GM12873 (cell line): ENCODE data around the gene CDC42BPA.

Experiments used
- CTCF ChIP-seq: IDR thresholded peaks from 2 replicates; pipeline ENCODE4 v1.5.1; 2012; ENCODE audit warnings: low read depth, mild to moderate bottlenecking, moderate library complexity, low read length, control low read depth; ENCODE audit not compliant: insufficient read depth; ENCODE audit errors: missing control alignments

The CDC42BPA gene

DNA sequence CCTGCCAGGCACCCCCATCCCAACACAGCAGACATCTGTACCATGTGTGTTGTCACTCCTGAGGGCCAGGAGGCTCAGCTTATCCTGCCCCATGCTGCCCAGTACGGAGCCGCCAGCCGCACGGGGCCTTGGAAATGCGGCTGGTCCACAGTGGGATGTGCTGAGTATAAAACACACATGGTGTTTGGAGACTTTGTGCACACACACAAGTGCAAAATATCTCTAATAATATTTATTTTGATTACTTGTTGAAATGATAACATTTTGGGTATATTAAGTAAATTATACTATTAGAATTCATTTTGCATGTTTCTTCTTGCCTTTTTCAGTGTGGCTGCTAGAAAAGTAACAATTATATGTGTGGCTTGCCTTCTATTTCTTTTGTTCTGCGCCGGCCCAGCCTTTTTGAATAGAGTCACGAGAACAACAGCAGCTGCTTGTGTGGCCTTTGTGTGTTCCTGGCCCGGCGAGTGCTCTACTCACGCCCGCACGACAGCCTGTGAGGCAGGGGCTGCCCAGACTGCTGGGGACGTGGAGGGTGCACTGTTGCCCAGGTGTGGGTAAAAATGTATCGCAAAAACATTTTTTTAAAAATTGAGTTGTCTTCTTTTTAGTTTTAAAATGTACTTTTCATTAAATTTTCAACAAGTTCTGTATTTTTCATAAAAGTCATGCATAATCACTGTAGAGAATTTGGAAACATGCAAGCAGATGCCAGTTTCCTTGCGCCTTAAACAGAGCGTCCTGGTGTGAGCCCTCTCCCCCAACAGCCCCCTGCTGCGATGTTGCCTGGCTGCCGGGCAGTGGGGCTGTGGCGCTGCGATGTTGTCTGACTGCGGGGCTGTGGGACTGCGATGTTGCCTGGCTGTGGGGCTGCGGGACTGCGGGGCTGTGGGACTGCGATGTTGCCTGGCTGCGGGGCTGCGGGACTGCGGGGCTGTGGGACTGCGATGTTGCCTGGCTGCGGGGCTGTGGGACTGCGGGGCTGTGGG is 342.7 kb downstream of the CDC42BPA start:
- TF ChIP-seq CTCF, result no peak

DNA sequence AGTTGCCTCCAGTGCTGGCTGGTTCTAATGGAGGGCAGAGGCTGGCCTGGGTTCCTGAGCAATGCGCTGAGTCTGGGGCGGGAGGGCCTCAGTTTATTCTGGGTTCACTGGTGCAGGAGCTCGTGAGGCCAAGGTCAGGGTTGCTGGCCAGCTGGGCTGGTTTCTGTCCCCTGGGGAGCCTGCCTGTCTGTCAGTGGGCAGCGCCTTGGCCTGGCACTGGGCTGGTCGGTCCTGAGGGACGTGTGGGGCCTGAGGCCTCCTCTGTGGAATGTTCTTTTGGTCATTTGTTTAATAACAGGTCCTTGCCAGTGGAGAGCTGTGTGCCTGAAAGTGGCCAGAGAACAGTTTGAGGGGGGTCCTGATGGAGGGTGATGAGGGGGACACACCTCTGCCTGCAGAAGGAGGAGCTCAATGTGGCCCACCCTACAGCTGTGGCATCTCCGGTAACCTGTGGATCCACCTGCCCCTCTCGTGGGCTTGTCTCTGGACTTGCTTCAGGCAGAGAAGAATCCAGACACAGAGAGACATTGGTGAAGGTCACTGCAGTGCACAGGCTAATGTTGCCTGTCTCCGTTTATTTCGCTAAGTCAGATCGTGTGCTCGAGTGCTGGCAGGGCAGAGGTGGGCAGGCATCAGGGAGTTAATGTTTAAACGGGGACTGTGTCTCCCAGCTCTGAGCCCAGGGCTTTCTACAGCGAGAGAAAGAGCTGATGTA is 343.6 kb downstream of the CDC42BPA start:
- no peak for TF ChIP-seq CTCF

DNA sequence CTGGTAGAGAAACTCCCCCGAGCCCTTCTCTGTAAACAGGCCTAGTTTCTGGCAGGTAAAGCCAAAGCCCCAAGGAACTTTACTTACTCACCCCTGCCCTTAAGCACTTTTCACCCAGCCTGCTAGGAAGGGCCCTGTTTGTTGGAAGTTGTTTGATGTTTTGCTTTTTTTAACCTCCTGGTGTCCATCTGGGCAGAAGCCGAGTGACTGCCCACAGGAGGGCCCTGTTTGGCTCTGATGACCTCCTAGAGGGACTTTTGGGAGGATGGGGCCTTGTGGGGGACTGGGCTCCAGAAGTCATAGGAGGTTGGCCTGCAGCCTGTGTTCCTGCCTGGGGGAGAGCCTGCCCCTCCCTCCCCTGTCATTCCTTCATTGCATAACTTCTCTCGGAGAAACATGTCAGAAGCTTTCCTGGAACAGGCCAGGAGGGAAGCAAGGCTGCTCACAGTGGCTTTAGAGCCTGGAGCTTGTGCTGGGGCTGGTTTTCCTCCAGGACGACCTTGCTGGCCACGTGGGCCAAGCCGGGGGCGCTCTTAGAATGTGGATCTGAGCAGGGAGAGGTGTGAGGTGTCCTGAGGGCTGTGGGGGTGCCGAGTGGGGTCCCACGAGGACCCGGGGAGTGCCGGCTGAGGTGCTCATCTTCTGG is 344.3 kb downstream of the CDC42BPA start:
- TF ChIP-seq CTCF, result no peak

- TF ChIP-seq CTCF, result no peak
Observed at GRCh38 chr1:226973371-226973897, 344.9 kb downstream of the CDC42BPA start.

GRCh38 chr1:226972931-226973330 is 345.4 kb downstream of the CDC42BPA start:
- no peak for TF ChIP-seq CTCF

DNA sequence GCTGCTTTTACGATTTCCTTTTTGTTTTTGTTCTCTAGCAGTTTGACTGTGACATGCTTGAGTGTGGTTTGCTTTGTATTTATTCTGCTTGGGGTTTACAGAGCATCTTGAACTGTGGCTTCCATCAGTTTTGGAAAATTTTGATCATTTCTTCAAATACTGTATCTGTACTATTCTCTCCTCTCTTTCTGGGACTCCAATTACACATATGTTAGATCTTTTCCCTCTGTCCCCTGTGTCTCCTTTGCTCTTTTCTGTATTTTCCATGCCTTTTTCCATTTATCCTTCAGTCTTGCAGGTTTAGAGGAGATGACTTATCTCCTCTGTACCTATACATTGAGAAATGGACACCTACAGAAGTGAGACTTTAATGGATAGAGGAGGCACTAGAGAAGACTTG is 346.5 kb downstream of the CDC42BPA start:
- no peak for TF ChIP-seq CTCF
